Osteocyte (in vitro differentiated cells): ENCODE data around the gene ASB2. TPM values are rescaled to one million over a fixed set of nuclear protein-coding genes. Genes with fewer than 3 reads are reported as not detected.

ENCODE experiments used
- DNase-seq: peaks from one replicate; pipeline ENCODE4 v3.0.0; 2021; ENCODE audit warnings: mixed read lengths; ENCODE audit not compliant: unreplicated experiment; ENCODE audit errors: extremely low spot score
- H3K27ac Mint-ChIP-seq: one replicate; pipeline ENCODE4 v1.8.0; 2021; ENCODE audit warnings: mild to moderate bottlenecking, mixed read lengths; ENCODE audit not compliant: unreplicated experiment
- H3K27me3 Mint-ChIP-seq: one replicate; pipeline ENCODE4 v1.8.0; 2021; ENCODE audit warnings: mixed read lengths; ENCODE audit not compliant: unreplicated experiment
- H3K36me3 Mint-ChIP-seq: one replicate; pipeline ENCODE4 v1.8.0; 2021; ENCODE audit warnings: mixed read lengths; ENCODE audit not compliant: unreplicated experiment
- H3K4me1 Mint-ChIP-seq: one replicate; pipeline ENCODE4 v1.8.0; 2021; ENCODE audit warnings: mixed read lengths; ENCODE audit not compliant: unreplicated experiment
- H3K4me3 Mint-ChIP-seq: one replicate; pipeline ENCODE4 v1.8.0; 2021; ENCODE audit warnings: mild to moderate bottlenecking, moderate library complexity, mixed read lengths; ENCODE audit not compliant: unreplicated experiment
- H3K9me3 Mint-ChIP-seq: one replicate; pipeline ENCODE4 v1.8.0; 2021; ENCODE audit warnings: mixed read lengths; ENCODE audit not compliant: unreplicated experiment
- total RNA-seq: library from RNA; stranded (reverse); gene quantifications from 2 replicates; pipeline ENCODE4 v1.2.1, GENCODE V29; 2021
- TF ChIP-seq, protein P1 (sequence below): fragments of 200-600 bp; sonication (generic); IDR thresholded peaks from 2 replicates; pipeline ENCODE4 v1.5.0; 2021; ENCODE audit warnings: antibody characterized with exemption, mild to moderate bottlenecking, moderate library complexity

ASB2 gene
- total RNA-seq, 1 donor from 2014 or later, result 0.38 TPM

DNA sequence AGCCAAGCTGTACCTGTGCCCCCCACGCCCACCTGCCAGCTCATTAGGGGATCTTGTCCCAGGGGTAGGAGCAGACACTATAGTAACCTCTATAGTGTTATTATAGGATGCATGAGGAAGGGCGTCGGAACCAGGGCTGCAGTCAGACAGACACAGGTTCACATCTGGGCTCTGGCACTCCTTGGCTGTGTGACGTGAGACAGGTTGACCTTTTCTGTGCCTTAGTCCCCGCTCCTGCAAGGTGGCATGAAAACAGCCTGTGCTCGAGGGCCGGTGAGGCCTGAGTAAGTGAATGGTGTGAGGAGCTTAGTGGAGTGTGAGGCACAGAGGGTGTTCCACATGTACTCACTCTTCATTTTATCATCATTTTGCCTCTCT, 19.0 kb downstream of the ASB2 start:
- H3K9me3 Mint-ChIP-seq, result no peaks in the 10 kb centered on the region
- H3K4me3 Mint-ChIP-seq, result no peak overlapping the region
- DNase-seq, result no peak
- no peak overlapping the region for H3K27ac Mint-ChIP-seq
- H3K36me3 Mint-ChIP-seq, result no peaks in the 10 kb centered on the region
- TF ChIP-seq, protein P1, sequence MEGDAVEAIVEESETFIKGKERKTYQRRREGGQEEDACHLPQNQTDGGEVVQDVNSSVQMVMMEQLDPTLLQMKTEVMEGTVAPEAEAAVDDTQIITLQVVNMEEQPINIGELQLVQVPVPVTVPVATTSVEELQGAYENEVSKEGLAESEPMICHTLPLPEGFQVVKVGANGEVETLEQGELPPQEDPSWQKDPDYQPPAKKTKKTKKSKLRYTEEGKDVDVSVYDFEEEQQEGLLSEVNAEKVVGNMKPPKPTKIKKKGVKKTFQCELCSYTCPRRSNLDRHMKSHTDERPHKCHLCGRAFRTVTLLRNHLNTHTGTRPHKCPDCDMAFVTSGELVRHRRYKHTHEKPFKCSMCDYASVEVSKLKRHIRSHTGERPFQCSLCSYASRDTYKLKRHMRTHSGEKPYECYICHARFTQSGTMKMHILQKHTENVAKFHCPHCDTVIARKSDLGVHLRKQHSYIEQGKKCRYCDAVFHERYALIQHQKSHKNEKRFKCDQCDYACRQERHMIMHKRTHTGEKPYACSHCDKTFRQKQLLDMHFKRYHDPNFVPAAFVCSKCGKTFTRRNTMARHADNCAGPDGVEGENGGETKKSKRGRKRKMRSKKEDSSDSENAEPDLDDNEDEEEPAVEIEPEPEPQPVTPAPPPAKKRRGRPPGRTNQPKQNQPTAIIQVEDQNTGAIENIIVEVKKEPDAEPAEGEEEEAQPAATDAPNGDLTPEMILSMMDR, result no peak
- H3K27me3 Mint-ChIP-seq, result peaks cover 11% of the 10 kb centered on the region
- peaks cover 29% of the 10 kb centered on the region for H3K4me1 Mint-ChIP-seq

DNA sequence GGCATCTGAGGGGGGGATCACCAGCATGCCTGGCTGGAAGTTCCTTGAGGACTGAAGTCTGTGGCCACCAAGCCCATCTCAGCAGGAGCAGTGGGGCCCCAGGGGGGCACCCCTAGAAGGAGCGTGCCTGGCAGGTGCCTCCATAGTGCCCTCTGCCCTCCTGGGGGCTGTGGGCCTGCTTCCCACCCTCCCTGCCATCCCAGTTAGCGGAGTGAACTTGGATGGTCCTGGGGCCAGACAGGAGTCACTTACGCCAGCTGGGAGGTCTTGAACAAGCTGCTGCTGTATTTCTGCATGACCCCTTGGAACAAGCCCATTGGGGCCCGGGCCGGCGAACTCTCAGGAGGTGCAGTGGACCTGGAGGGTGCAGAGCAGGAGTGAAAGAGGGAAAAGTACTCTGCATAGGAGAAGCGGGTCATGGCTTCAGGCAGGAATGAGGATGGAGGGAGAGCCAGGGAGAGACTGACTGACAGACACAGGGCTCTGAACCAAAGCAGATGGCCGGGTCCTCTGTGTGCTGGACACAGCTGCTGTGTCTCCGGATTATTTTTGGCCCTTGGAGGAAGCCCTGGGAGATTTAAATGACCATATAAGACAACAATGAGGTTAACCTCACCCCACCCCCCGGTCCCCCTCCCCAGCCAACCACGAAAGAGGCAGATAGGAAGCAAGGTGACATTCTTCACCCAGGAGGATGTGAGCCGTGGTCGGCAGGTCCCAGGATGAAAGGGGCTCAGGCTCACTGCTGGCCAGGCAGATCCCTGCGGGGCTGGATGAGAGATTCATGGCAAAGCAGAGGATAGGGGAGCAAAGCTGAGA, 19.6 kb downstream of the ASB2 start:
- Mint-ChIP-seq H3K27ac (no peak overlapping the region), H3K4me1 (peaks cover 32% of the 10 kb centered on the region), H3K4me3 (no peak overlapping the region), H3K27me3 (peaks cover 11% of the 10 kb centered on the region), H3K9me3 (no peaks in the 10 kb centered on the region), H3K36me3 (no peaks in the 10 kb centered on the region)
- TF ChIP-seq, protein P1, result no peak
- DNase-seq, result no peak

DNA sequence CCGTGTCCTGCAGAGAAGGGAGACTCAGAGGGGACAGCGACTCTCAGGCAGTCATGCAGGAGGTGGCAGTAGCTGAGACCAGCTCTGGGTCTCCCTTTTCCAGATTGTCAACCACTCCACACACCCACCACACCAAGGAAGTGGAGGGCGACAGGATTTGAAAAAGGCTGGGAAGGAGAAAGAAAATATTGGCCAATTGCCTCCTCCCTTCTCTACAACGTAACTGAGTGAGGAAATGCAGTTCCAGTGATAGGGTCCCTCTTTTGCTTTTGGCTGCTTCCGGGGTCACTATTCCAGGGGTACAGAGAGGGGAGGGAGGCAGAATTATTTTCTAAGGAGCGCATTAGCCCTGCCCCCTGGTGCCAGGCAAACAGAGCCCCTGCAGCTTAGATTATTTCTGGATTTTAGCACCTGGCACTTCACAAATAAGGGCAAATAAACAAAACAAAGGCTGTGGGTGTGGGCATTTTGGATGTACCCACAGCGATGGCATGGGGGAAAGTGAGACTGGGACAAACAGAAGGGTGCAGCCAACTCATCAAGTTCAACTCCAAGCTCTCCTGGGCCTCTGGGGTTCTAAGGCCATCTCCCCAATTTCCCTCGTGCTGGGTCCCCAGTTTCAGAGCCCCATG, 20.4 kb downstream of the ASB2 start:
- DNase-seq, result no peak
- H3K4me3 Mint-ChIP-seq, result no peak overlapping the region
- H3K4me1 Mint-ChIP-seq, result peaks cover 35% of the 10 kb centered on the region
- TF ChIP-seq, protein P1, result no peak
- H3K36me3 Mint-ChIP-seq, result no peaks in the 10 kb centered on the region
- no peaks in the 10 kb centered on the region for H3K9me3 Mint-ChIP-seq
- H3K27me3 Mint-ChIP-seq, result peaks cover 11% of the 10 kb centered on the region
- no peak overlapping the region for H3K27ac Mint-ChIP-seq

DNA sequence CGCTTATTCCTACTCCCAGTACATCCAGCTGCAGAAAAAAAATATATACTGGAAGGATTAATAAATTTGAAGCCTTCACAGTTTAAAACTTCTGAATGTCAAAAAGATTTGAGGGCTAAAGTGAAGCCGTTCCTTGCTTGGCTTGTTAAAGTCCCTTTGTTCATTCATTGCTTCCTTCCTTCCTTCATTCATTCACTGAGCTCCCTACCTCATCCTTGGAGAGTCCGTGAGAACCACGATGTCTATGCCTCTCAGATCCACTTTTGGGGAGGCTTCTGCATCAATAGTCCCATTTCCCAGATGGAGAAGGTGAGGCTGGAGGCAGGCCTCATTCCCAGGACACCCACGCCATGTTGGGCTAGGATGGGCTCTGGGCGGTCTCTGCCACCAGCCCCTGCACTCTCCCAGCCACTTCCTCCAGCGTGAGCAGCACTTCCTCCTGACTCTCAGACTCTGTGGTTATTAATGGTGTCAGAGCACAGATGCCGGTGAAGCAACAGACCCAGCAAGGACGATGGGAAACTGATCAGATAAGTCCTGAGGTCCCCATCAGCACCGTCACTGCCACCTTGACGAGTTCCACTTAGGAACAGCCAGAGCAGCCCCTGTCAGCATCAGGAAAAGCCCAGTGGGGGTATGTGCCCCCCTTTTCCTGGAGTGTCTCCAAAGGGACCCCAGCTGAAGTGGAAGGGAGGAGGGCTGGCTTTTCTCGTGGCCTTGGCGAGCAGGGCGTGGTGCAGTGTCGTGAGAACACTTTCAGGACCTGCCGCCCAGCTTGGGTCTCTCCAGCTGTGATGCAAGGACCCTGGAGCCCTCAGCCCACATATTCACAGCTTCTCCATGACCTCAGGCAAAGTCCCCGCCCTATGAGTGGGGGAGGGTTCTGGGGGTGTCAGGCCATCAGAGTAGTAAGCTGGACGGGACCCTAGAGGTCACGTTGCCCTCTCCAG, 21.2 kb downstream of the ASB2 start:
- no peak for DNase-seq
- peaks cover 12% of the 10 kb centered on the region for H3K27me3 Mint-ChIP-seq
- TF ChIP-seq, protein P1, result no peak
- no peaks in the 10 kb centered on the region for H3K9me3 Mint-ChIP-seq
- H3K27ac Mint-ChIP-seq, result no peak overlapping the region
- no peaks in the 10 kb centered on the region for H3K36me3 Mint-ChIP-seq
- H3K4me1 Mint-ChIP-seq, result peaks cover 35% of the 10 kb centered on the region
- H3K4me3 Mint-ChIP-seq, result no peak overlapping the region
